Heart right ventricle (tissue), 16 donors: ENCODE measurements around the gene GPS1. TPM values are rescaled to one million over a fixed set of nuclear protein-coding genes. Genes with fewer than 3 reads are reported as not detected.
A peak's percentile ranks its signal among the peaks of the same experiment; 100 is the strongest.

Experiments
- ATAC-seq, 8 donors: fragments of 200-7000 bp; cut with Tn5 transposase; one replicate each; pipeline ENCODE4 v1.9.1; 2020; ENCODE audit warnings: mild to moderate bottlenecking in 8 of 8, moderate library complexity in 8 of 8, moderate number of reproducible peaks in 1 of 8
- DNase-seq, 2 donors: peaks; one replicate each; pipeline ENCODE4 v3.0.0-alpha.2; 2020
- H3K27ac ChIP-seq, 10 donors: fragments of 200-600 bp; sonication (generic) in 2 of 10; one replicate each; pipeline versions ENCODE4 v1.5.0 to v1.8.0; 2020 to 2022; ENCODE audit warnings: mild to moderate bottlenecking in 3 of 10
- H3K27me3 ChIP-seq, 7 donors: fragments of 200-600 bp; one replicate each; pipeline ENCODE4 v1.8.0; 2021 to 2022; ENCODE audit warnings: mild to moderate bottlenecking in 2 of 7
- H3K36me3 ChIP-seq, 9 donors: fragments of 200-600 bp; sonication (generic) in 1 of 9; one replicate each; pipeline versions ENCODE4 v1.5.0 to v1.8.0; 2020 to 2022; ENCODE audit warnings: mild to moderate bottlenecking in 2 of 9
- H3K4me1 ChIP-seq, 9 donors: fragments of 200-600 bp; sonication (generic) in 1 of 9; one replicate each; pipeline versions ENCODE4 v1.5.0 to v1.8.0; 2020 to 2022; ENCODE audit warnings: mild to moderate bottlenecking in 4 of 9
- H3K4me3 ChIP-seq, 10 donors: fragments of 200-600 bp; sonication (generic) in 2 of 10; one replicate each; pipeline versions ENCODE4 v1.5.0 to v1.8.0; 2020 to 2022; ENCODE audit warnings: mild to moderate bottlenecking in 7 of 10, moderate library complexity in 2 of 10
- H3K9me3 ChIP-seq, 11 donors: fragments of 200-600 bp in 10 of 11; sonication (generic) in 2 of 11; one replicate each; pipeline versions ENCODE4 v1.5.0 to v1.8.0; 2013 to 2022; ENCODE audit warnings: mild to moderate bottlenecking in 2 of 11, control low read depth in 1 of 11, moderate library complexity in 1 of 11
- WGBS, 2 donors: extraction: QIAGEN DNeasy Blood & Tissue Kit; methylation state at CpG; one replicate each; pipeline ENCODE4 v1.1.7; 2013; ENCODE audit warnings: inconsistent platforms in 1 of 2; 5-methylcytosine and 5-hydroxymethylcytosine counted together
- intact Hi-C, 10 donors: fragments of 100-400 bp; cut with DNase I; formaldehyde crosslinking; loops; one replicate each; pipeline versions ENCODE4 v1.11.1 to v1.14.2; 2022
- polyA plus RNA-seq, 2 donors: library from polyadenylated mRNA; stranded (reverse); fragments of 200-250 nt; gene quantifications; one replicate each; pipeline ENCODE4 v1.2.3, GENCODE V29; 2013
- total RNA-seq, 10 donors: library from RNA; stranded (reverse); fragmentation: NEBNext Ultra II Directional in 3 of 10; extraction: Animal tissue kit (Norgen Biotek cat#: 25700) in 3 of 10; gene quantifications; one replicate each; pipeline versions ENCODE4 v1.2.1 to v1.2.4, GENCODE V29; 2021 to 2023
- TF ChIP-seq, protein P1 (sequence below), 9 donors: fragments of 200-600 bp; sonication (generic) in 2 of 9; IDR thresholded peaks; one replicate each; pipeline versions ENCODE4 v1.5.0 to v1.8.0; 2021 to 2022; ENCODE audit warnings: antibody characterized with exemption in 9 of 9, mild to moderate bottlenecking in 5 of 9, moderate library complexity in 1 of 9
- donor health status: Arrhythmogenic right ventricular cardiomyopathy.
- donor health status: ischemic (EF 13 %, LVEDD 7.1; RV severe dilation, severe dysfunction).
- donor health status: healthy with polysubstance abuse.
- donor health status: DM: no; HTN: yes; CAD: no.
- donor health status: DM: no; HTN: no; CAD: no.
- donor health status: ischemic (EF 25% LVEDD 6.9; RV normal size, moderate dysfunction).
- donor health status: ischemic (EF 25% LVEDD 5.7; RV mildly dilated, moderate dysfunction).
- donor health status: healthy.
- donor health status: DM: yes; HTN: yes; CAD: no.
- donor health status: Ischemic cardiomyopathy.
- donor health status: ischemic (EF 35%, LVEDD 5.7; RV mildly dilated, moderate dysfunction).
- donor health status: nonischemic (EF 11% LVEDD 7.7; RV severe dilation, severe dysfunction).
- donor health status: DM: yes; HTN: yes; CAD: no.
- donor health status: PGD.
- donor health status: ischemic (EF 29% LVEDD 5.4; RV normal size, mild dysfunction).
- donor health status: nonischemic (EF 23%, LVEDD 6.1; RV moderate dilation, normal function).

The GPS1 gene
- total and polyA plus RNA-seq, 12 donors = 68.9 to 183 (median 81.9) TPM

DNA sequence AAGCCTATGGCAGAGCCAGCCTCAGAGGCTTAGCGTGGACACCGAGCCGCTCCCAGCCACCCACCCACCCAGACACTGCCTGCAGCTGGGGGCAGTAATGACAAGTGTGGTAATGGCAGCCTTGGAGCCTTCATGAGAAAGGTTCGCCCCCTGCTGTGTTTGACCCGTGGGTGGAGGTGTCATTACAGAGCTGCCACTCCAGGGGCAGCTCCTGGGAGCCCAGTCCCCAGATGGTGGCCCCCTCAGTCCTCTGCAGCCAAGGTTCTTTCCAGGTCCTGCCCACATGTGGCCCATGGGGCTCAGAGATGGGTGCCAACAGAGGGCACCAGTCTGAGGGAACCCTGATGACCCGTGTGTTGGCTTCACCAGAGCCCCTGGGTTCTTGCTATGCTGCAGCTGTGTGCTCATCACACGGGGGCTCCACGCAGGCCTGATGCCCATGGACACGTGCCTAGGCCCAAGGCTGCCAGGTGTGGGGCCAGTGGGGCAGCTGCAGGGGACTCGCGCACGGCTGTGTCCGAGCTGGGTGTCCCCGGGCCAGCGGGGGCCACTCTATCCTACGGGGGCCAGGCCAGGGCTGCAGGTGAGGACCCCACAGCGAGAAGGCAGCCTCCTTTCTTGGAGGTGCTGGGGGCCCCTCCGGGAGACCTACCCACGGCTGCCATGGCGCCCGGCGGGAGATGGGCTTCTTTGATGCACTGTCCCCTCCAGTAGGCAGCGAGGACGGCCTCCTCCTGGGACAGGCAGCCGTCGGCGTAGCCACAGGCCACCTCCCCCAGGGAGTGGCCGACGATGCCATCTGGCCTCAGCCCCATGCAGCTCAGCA, 38.2 kb downstream of the GPS1 start:
- no peak for ATAC-seq
- Histone ChIP-seq H3K4me3 (no peak overlapping the region), H3K27ac (no peak overlapping the region), H3K4me1 (no peaks in the 10 kb centered on the region), H3K36me3 (peaks cover 5 to 100% (median 72%) of the 10 kb centered on the region in 9 donors), H3K9me3 (no peaks in the 10 kb centered on the region), H3K27me3 (no peaks in the 10 kb centered on the region)
- TF ChIP-seq, protein P1, sequence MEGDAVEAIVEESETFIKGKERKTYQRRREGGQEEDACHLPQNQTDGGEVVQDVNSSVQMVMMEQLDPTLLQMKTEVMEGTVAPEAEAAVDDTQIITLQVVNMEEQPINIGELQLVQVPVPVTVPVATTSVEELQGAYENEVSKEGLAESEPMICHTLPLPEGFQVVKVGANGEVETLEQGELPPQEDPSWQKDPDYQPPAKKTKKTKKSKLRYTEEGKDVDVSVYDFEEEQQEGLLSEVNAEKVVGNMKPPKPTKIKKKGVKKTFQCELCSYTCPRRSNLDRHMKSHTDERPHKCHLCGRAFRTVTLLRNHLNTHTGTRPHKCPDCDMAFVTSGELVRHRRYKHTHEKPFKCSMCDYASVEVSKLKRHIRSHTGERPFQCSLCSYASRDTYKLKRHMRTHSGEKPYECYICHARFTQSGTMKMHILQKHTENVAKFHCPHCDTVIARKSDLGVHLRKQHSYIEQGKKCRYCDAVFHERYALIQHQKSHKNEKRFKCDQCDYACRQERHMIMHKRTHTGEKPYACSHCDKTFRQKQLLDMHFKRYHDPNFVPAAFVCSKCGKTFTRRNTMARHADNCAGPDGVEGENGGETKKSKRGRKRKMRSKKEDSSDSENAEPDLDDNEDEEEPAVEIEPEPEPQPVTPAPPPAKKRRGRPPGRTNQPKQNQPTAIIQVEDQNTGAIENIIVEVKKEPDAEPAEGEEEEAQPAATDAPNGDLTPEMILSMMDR (IDR thresholded peaks at IDR 0.05) = no peak
- no peak for DNase-seq
- intact Hi-C loops = no loop called here
- 91 to 92% methylated on average over 29 of the region's 29 CpGs for WGBS, 2 donors

DNA sequence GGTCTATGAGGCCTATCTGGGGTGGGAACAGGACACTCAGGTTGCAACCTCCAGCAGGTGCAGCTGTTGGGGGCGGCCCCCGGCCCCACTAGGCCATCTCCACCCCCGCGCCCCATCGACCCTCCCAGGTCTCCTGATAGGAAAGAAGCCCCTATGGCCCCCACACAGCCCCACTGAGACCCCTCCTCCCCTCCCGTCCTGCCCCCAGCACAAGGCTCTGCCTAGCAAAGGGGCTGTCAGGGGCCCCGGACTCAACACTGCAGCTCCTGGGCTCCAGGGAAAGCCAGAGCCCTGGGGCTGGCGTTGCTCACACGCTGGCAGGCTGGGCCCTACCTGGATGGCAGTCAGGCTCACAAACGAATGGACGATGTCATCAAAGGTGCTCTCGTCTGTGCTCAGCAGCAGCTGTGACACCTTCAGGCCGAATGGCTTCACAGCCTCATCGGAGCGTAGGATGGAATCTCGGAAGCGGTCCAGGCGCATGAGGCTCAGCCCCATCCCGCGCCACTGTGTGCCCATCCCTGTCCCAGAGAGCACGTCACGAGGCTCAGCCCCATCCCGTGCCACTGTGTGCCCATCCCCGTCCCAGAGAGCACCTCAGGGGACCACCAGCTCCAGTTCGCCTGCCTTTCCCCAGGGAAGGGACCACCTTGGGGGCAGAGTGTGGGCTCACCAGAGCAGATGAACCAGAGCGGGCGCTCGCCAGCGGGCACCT, 39.0 kb downstream of the GPS1 start:
- no peak for ATAC-seq
- intact Hi-C loops = no loop called here
- H3K27ac ChIP-seq = no peak overlapping the region
- H3K4me3 ChIP-seq = no peak overlapping the region
- 94 to 97% methylated on average over 29 of the region's 29 CpGs for WGBS, 2 donors
- TF ChIP-seq, protein P1 (IDR thresholded peaks at IDR 0.05) = no peak
- no peaks in the 10 kb centered on the region for H3K27me3 ChIP-seq
- no peak for DNase-seq
- H3K4me1 ChIP-seq = no peaks in the 10 kb centered on the region
- H3K36me3 ChIP-seq = peaks cover 5 to 100% (median 73%) of the 10 kb centered on the region in 9 donors
- no peaks in the 10 kb centered on the region for H3K9me3 ChIP-seq

DNA sequence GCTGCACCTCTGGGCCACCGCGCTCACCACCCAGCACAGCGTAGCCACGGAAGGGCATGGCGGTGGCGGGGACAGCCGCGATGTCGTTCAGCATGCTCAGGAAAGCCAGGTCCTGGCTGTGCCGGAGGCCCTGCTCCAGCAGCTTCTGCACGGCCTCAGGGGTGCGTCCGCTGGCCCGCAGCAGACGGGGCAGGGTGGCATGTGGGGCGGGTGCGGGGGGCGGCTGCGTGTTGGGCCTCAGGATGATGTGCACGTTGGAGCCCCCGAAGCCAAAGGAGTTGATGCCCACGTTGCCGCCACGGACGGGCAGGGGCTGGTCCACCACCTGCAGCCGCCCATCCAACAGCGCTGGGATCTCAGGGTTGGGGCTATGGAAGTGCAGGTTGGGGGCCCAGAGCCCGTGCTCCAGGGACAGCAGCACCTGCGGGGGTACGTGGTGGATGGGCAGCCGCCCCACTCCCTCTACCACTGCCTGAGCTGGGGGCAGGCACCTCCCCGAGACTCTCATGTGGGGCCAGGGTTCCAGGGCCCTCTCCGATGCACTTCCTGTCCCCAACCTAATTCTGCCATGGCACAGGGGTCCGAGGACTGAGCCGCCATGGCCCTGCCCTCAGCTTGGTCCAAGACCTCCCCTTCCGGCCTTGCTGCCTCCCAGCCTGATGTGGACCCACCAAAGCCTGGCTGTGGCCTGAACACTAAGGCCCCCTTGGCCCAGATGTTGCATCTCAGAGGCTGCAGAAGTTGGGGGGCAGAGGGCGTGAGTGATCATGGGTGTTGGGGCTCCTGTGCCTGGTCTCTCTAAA, 39.8 kb downstream of the GPS1 start:
- TF ChIP-seq, protein P1 (IDR thresholded peaks at IDR 0.05) = no peak
- peaks cover under 1 to 6% (median 3%) of the 10 kb centered on the region in 9 donors for H3K4me1 ChIP-seq
- 95 to 97% methylated on average over 37 of the region's 37 CpGs for WGBS, 2 donors
- intact Hi-C loops = no loop called here
- H3K4me3 ChIP-seq = no peak overlapping the region
- ATAC-seq = no peak
- peaks cover 5 to 99% (median 66%) of the 10 kb centered on the region in 9 donors for H3K36me3 ChIP-seq
- no peaks in the 10 kb centered on the region for H3K9me3 ChIP-seq
- H3K27ac ChIP-seq = no peak overlapping the region
- no peaks in the 10 kb centered on the region for H3K27me3 ChIP-seq
- peak in 1 of 2 donors; percentile 8 for DNase-seq

DNA sequence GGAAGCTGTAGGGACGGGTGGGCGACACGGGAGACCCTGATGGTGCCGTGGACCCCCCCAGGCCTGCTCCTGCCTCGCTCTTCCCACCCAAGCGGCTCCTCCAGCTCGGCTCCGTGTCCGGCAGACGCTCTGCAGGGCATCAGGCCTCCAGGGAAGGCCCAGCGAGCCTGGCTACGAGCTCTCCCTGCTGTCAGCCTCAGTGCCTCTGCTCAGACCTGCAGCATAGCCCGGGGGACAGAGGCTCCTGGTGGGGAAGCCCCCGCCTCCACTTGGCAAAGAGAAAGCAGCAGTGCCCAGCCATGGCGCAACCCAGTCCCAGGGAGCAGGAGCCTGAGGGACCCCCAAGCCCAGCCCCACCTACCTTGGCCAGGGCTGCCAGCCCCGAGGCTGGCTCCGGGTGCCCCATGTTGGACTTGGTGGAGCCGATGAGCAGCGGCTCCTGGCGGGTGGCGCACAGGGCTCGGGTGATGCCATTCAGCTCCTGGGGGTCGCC, 40.4 kb downstream of the GPS1 start:
- peaks cover 6 to 12% (median 10%) of the 10 kb centered on the region in 9 donors for H3K4me1 ChIP-seq
- TF ChIP-seq, protein P1 (IDR thresholded peaks at IDR 0.05) = no peak
- WGBS, 2 donors = 89 to 95% methylated on average over 20 to 23 of the region's 23 CpGs
- no peak overlapping the region for H3K27ac ChIP-seq
- H3K27me3 ChIP-seq = no peaks in the 10 kb centered on the region
- DNase-seq (no peak), ATAC-seq (no peak)
- peaks cover 5 to 92% (median 59%) of the 10 kb centered on the region in 9 donors for H3K36me3 ChIP-seq
- H3K9me3 ChIP-seq = no peaks in the 10 kb centered on the region
- H3K4me3 ChIP-seq = no peak overlapping the region
- intact Hi-C loops = no loop called here
